Esophagus muscularis mucosa (tissue), 4 donors: Measurements from ENCODE around the gene CORO7. TPM values are rescaled to one million over a fixed set of nuclear protein-coding genes. Genes with fewer than 3 reads are reported as not detected.

Source experiments
- DNase-seq: peaks from one replicate; pipeline ENCODE4 v3.0.0-alpha.2; 2017; ENCODE audit errors: extremely low spot score
- H3K27ac ChIP-seq, 4 donors: fragments of 200-600 bp; sonication (generic); replicated peaks in 1 of 4; 1 replicate in 3 of 4; 2 replicates in 1 of 4; pipeline ENCODE4 v1.5.1; 2016 to 2019; ENCODE audit warnings: mild to moderate bottlenecking in 1 of 4
- H3K27me3 ChIP-seq, 4 donors: fragments of 200-600 bp; sonication (generic); one replicate each; pipeline versions ENCODE4 v1.5.1 to v1.6.0; 2016 to 2019
- H3K36me3 ChIP-seq, 4 donors: fragments of 200-600 bp; sonication (generic); one replicate each; pipeline ENCODE4 v1.5.1; 2016 to 2019
- H3K4me1 ChIP-seq, 4 donors: fragments of 200-600 bp; sonication (generic); one replicate each; pipeline ENCODE4 v1.5.1; 2016 to 2019
- H3K4me3 ChIP-seq, 4 donors: fragments of 200-600 bp; sonication (generic); 1 replicate in 2 of 4; 2 replicates in 2 of 4; pipeline ENCODE4 v1.5.1; 2016 to 2019; ENCODE audit warnings: mild to moderate bottlenecking in 4 of 4, moderate library complexity in 1 of 4
- H3K9me3 ChIP-seq, 4 donors: fragments of 200-600 bp; sonication (generic); 1 replicate in 3 of 4; 2 replicates in 1 of 4; pipeline ENCODE4 v1.5.1; 2016 to 2019
- EP300 ChIP-seq: sonication (generic); formaldehyde crosslinking; IDR thresholded peaks from one replicate; pipeline ENCODE4 v1.6.1; 2017; ENCODE audit warnings: antibody characterized with exemption
- POLR2A ChIP-seq: fragments of 450-650 bp; IDR thresholded peaks from one replicate; pipeline ENCODE4 v1.6.1; 2017; ENCODE audit warnings: antibody characterized with exemption, moderate library complexity, mild to moderate bottlenecking, low read depth
- POLR2AphosphoS5 ChIP-seq, 2 donors: sonication (generic); formaldehyde crosslinking; IDR thresholded peaks; one replicate each; pipeline ENCODE4 v1.6.1; 2017; ENCODE audit warnings: antibody characterized with exemption in 2 of 2
- WGBS: methylation state at CpG from one replicate; pipeline ENCODE4 v1.1.5; 2018; 5-methylcytosine and 5-hydroxymethylcytosine counted together
- intact Hi-C: fragments of 100-400 bp; cut with DNase I; formaldehyde crosslinking; loops from one replicate; pipeline ENCODE4 v1.15.1; 2023
- total RNA-seq, 4 donors: library from RNA; depleted of rRNA; stranded (reverse); fragments of >200 nt; gene quantifications; one replicate each; pipeline versions ENCODE4 v1.1.0 to v1.2.1, GENCODE V29; 2016
- TF ChIP-seq, protein P1 (sequence below), 3 experiments: fragments of 200-600 bp in 2 of 3; fragments of 450-650 bp in 1 of 3; sonication (generic) in 2 of 3; IDR thresholded peaks; one replicate each; pipeline ENCODE4 v1.5.1; 2017 to 2019; ENCODE audit warnings: antibody characterized with exemption in 3 of 3, mild to moderate bottlenecking in 2 of 3, moderate library complexity in 1 of 3

Gene CORO7
- total RNA-seq, 4 donors from 2014 or later: 11.6 to 24.6 (median 21.3) TPM

DNA sequence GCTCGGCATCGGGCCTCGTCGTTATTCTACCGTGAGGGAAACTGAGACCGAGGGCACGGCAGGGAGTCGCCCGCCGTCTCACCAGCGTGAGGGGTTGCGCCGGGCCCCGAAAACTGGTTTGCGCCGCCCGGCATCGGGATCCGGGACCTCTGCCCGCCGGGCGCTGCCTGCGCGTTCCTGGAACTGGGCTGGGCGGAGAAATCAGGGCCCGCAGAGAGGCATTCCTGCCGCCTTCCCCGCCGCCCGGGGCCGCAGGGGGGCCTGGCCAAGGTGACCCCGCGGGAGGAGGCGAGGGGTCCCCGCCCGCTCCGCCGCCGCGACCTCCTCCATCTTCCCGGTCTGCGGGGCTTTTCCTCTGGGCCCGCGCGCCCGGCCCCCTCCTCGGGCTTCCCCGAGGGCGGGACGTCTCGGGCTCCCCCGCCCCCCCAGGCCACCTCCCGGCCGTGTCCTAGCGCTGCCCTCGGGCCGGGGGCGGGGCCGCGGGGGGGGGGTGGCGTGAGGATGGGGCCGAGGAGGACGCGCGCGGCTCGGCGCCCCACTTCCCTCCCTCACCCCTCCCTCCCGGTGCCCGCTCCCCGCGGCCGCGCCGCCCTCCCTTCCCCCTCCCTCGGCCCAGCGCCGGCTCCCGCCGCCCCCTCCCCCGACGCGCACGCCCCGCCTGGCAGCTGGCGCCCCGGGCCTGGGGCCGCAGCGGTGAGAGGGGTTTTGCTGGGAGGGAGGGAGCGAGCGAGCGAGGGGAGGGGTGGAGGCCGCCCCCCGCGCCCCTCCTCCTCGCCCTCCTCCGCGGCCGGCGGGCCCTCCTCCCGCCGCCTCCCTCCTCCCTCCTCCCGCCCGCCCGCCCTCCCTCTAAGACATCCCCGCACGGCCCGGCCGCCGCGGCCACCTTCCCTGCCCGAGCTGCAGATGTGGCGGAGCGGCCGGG lies 100.9 kb downstream of the CORO7 start, which contains the start of gene GLIS2:
TSS of gene GLIS2 (plus strand) at position 882 of the 922 bp plus-strand sequence. CDS start 16,214 bp downstream, outside the sequence.
- intact Hi-C loops: no loop called here
- H3K9me3 ChIP-seq: no peaks in the 10 kb centered on the region
- no peaks in the 10 kb centered on the region for H3K36me3 ChIP-seq
- no peaks in the 10 kb centered on the region for H3K27me3 ChIP-seq
- H3K4me3 ChIP-seq: peak within 1 kb of the TSS; percentile 73 to 90 (median 80)
- peaks cover 49 to 65% (median 62%) of the 10 kb centered on the region in 4 donors for H3K4me1 ChIP-seq
- WGBS: under 1% methylated on average over 32 of the region's 115 CpGs
- DNase-seq: no peak
- peak within 1 kb of the TSS; percentile 96 to 97 (median 96) for H3K27ac ChIP-seq
- no peak for TF ChIP-seq POLR2A
- TF ChIP-seq, protein P1, sequence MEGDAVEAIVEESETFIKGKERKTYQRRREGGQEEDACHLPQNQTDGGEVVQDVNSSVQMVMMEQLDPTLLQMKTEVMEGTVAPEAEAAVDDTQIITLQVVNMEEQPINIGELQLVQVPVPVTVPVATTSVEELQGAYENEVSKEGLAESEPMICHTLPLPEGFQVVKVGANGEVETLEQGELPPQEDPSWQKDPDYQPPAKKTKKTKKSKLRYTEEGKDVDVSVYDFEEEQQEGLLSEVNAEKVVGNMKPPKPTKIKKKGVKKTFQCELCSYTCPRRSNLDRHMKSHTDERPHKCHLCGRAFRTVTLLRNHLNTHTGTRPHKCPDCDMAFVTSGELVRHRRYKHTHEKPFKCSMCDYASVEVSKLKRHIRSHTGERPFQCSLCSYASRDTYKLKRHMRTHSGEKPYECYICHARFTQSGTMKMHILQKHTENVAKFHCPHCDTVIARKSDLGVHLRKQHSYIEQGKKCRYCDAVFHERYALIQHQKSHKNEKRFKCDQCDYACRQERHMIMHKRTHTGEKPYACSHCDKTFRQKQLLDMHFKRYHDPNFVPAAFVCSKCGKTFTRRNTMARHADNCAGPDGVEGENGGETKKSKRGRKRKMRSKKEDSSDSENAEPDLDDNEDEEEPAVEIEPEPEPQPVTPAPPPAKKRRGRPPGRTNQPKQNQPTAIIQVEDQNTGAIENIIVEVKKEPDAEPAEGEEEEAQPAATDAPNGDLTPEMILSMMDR (IDR thresholded peaks at IDR 0.05): no peak
- TF ChIP-seq POLR2AphosphoS5 (IDR thresholded peaks at IDR 0.05): peak; percentile 41 to 70
- TF ChIP-seq EP300: no peak

DNA sequence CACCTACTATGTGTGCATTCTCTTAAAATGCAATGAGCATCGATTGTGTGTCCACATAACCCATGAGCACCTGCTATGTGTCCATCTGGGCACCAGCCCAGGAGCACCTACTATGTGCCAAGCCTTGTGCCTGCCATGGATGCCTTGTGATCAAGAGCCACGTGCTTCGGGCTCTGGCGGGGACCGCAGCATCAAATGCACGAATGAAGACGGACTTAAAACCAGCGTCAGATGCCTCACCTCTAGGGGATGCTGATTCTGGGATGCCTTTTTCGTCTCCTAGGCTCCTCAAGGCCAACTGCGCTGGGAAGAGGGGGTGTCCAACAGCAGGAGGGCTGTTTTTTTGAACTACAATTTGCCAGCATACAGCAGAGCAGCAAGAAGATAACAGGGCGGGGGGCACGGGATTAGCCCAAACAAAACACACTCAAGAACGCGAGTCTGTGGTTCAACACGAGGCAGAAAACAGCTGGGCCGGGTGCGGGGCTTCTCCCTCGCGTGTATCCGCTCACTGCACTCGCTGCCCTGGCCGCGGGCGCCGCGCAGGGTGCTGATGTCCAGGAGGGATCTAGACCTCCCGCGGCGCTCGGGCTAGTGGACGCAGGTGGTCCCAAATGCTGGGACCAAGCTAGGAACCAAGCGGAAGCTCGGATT lies 101.7 kb downstream of the CORO7 start:
- no peaks in the 10 kb centered on the region for H3K36me3 ChIP-seq
- peak overlapping the region; percentile 96 to 97 (median 96) for H3K27ac ChIP-seq
- intact Hi-C loops: no loop called here
- no peaks in the 10 kb centered on the region for H3K9me3 ChIP-seq
- H3K4me3 ChIP-seq: peak overlapping the region; percentile 73 to 90 (median 80)
- TF ChIP-seq POLR2A: no peak
- TF ChIP-seq, protein P1 (IDR thresholded peaks at IDR 0.05): peak in 1 of 3 experiments; percentile 15
- no peak for TF ChIP-seq POLR2AphosphoS5 (IDR thresholded peaks at IDR 0.05)
- no peak for TF ChIP-seq EP300
- H3K4me1 ChIP-seq: peaks cover 44 to 65% (median 62%) of the 10 kb centered on the region in 4 donors
- no peak for DNase-seq
- WGBS: 5% methylated on average over 14 of the region's 33 CpGs
- no peaks in the 10 kb centered on the region for H3K27me3 ChIP-seq

DNA sequence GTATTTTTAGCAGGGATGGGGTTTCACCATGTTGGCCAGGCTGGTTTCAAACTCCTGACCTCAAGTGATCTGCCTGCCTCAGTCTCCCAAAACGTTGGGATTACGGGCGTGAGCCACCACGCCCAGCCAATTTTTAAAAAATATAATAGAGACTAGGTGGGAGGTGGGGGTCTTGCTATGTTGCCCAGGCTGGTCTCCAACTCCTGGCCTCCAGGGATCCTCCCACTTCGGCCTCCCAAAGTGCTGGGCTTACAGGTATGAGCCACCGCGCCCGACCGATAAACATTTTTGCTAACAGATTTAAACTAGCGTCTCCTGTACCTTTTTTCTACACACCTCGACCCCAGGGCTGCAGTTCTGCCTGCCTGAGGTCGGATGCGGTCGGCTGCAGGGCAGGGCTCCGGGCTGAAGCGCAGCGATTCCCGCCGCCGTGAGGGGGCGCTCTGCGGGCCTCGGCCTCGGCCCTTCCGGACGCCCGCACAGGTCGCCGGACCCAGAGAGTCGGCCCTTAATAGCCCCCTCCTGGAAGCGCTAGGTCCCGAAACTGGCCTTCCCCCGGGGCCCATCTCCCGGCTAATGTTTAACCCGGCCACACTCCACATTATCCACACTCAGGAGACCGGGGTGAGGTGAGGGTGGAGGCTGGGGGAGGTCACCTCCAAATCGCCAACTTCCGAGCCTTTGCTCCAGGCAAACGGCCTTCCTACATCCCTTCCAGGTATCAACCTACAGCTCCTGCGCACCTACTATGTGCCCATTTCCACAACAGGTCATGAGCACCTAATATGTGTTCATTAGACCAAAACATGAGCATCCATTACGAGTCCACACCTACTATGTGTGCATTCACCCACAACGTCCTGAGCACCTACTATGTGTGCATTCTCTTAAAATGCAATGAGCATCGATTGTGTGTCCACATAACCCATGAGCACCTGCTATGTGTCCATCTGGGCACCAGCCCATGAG lies 102.5 kb downstream of the CORO7 start:
- Histone ChIP-seq H3K27me3 (no peaks in the 10 kb centered on the region), H3K9me3 (no peaks in the 10 kb centered on the region), H3K4me1 (peaks cover 36 to 62% (median 57%) of the 10 kb centered on the region in 4 donors), H3K27ac (peak overlapping the region; percentile 96 to 97 (median 96)), H3K4me3 (peak overlapping the region in 1 of 4 donors; percentile 37), H3K36me3 (no peaks in the 10 kb centered on the region)
- no peak for TF ChIP-seq POLR2A
- TF ChIP-seq, protein P1 (IDR thresholded peaks at IDR 0.05): peak; percentile 54 to 76 (median 55)
- no peak for TF ChIP-seq EP300
- DNase-seq: no peak
- 26% methylated on average over 33 of the region's 43 CpGs for WGBS
- intact Hi-C loops: no loop called here

DNA sequence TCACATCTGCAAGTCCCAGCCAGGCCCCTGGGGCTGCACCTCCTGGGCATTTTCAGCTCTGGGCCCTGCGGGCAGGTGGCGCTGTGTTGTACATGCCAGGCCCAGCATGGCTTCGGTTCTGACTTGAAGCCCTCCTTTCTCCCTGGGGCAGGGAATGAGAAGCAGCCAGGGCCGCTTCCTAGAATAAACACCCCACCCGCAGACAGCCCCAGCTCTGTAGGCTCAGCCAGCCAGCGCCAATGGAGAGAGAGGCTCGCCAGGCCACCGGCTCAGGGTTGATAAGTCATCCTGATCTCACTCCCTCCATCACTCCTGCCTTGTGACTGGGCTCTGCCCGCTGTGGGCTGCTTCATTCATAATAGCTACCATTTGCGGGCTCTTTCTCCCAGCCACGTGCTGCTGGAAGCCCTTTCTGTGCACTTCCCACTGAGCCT lies 106.5 kb downstream of the CORO7 start:
- DNase-seq: no peak
- H3K27ac ChIP-seq: peak overlapping the region; percentile 61 to 79 (median 70)

More for the DNA sequence above, 106.5 kb downstream of the CORO7 start:
- no peak overlapping the region for H3K4me3 ChIP-seq
- no peaks in the 10 kb centered on the region for H3K27me3 ChIP-seq
- 52% methylated on average over 8 of the region's 11 CpGs for WGBS
- H3K36me3 ChIP-seq: no peaks in the 10 kb centered on the region
- TF ChIP-seq EP300 (no peak), POLR2AphosphoS5 (IDR thresholded peaks at IDR 0.05) (peak in 1 of 2 donors; percentile 30), POLR2A (no peak)
- TF ChIP-seq, protein P1 (IDR thresholded peaks at IDR 0.05): peak; percentile 50 to 75 (median 64)
- no peaks in the 10 kb centered on the region for H3K9me3 ChIP-seq
- peaks cover 28 to 51% (median 45%) of the 10 kb centered on the region in 4 donors for H3K4me1 ChIP-seq
- intact Hi-C loops: no loop called here
